ENCODE measurements around the gene CFAP92. TPM values are rescaled to one million over a fixed set of nuclear protein-coding genes. Genes with fewer than 3 reads are reported as not detected.

Gene CFAP92
- total and polyA plus RNA-seq, 2 donors (not counting 1 experiment from before 2014, with no cell fraction given) = not detected

GRCh38 chr3:129023909-129024308 lies 30.0 kb upstream of the CFAP92 start:
- Histone ChIP-seq H3K9ac (ENCODE audit: low read length) (no peak overlapping the region), H3K4me3 (ENCODE audit: control extremely low read depth in 1 of 5, extremely low read depth in 1 of 5, insufficient read depth in 1 of 5, low read depth in 2 of 5, low read length in 4 of 5) (no peak overlapping the region), H4K20me1 (ENCODE audit: control insufficient read depth, insufficient read depth, low read length, poor library complexity, severe bottlenecking) (no peaks in the 10 kb centered on the region), H2AFZ (ENCODE audit: insufficient read depth, low read depth, low read length, poor library complexity, severe bottlenecking) (no peak overlapping the region), H3K4me2 (replicated peaks; ENCODE audit: low read depth, low read length, poor library complexity, severe bottlenecking) (no peak overlapping the region), H3K9me3 (ENCODE audit: control extremely low read depth in 1 of 3, control insufficient read depth in 2 of 3, insufficient read depth in 1 of 3, low read length in 2 of 3) (peaks cover 0 to 10% (median 0%) of the 10 kb centered on the region in 3 donors), H3K79me2 (ENCODE audit: control insufficient read depth, insufficient read depth, low read length) (no peaks in the 10 kb centered on the region), H3K27ac (ENCODE audit: low read length in 2 of 2) (no peak overlapping the region), H3K4me1 (ENCODE audit: control insufficient read depth in 2 of 2, insufficient read depth in 2 of 2, low read length in 2 of 2) (peaks cover 13 to 15% of the 10 kb centered on the region in 2 donors), H3K36me3 (replicated peaks in 1 of 2; ENCODE audit: control extremely low read depth in 1 of 2, control insufficient read depth in 1 of 2, extremely low read depth in 1 of 2, insufficient read depth in 2 of 2, low read length in 1 of 2) (no peaks in the 10 kb centered on the region), H3K27me3 (replicated peaks in 1 of 4; ENCODE audit: control extremely low read depth in 1 of 4, control insufficient read depth in 3 of 4, insufficient read depth in 4 of 4, low read length in 3 of 4) (no peaks in the 10 kb centered on the region)
- H3K27me3 Mint-ChIP-seq = no peaks in the 10 kb centered on the region
- no CpG with 5 or more reads among the region's 2 CpGs for WGBS (ENCODE audit: insufficient coverage)
- ChIA-PET POLR2A (no interaction called here), CTCF (interaction anchor here (0.5 to 1.3 kb wide), 3 partner anchors 17 to 140 kb away, joined by 3 to 4 read pairs (median 3); no protein-coding TSS in a partner anchor)
- H3K27ac Mint-ChIP-seq = no peak overlapping the region
- no peak for TF ChIP-seq EZH2 (IDR thresholded peaks at IDR 0.05; ENCODE audit: borderline replicate concordance, insufficient read depth, low read depth, low read length, poor library complexity, severe bottlenecking)
- TF ChIP-seq, protein P1, sequence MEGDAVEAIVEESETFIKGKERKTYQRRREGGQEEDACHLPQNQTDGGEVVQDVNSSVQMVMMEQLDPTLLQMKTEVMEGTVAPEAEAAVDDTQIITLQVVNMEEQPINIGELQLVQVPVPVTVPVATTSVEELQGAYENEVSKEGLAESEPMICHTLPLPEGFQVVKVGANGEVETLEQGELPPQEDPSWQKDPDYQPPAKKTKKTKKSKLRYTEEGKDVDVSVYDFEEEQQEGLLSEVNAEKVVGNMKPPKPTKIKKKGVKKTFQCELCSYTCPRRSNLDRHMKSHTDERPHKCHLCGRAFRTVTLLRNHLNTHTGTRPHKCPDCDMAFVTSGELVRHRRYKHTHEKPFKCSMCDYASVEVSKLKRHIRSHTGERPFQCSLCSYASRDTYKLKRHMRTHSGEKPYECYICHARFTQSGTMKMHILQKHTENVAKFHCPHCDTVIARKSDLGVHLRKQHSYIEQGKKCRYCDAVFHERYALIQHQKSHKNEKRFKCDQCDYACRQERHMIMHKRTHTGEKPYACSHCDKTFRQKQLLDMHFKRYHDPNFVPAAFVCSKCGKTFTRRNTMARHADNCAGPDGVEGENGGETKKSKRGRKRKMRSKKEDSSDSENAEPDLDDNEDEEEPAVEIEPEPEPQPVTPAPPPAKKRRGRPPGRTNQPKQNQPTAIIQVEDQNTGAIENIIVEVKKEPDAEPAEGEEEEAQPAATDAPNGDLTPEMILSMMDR (IDR thresholded peaks at IDR 0.05) = no peak
- intact Hi-C loops (cut with micrococcal nuclease) = no loop called here
- H3K4me3 Mint-ChIP-seq = no peak overlapping the region
- peaks cover 22% of the 10 kb centered on the region for H3K4me1 Mint-ChIP-seq
- ATAC-seq (ENCODE audit: low read depth) (no peak), DNase-seq (no peak)
- no peaks in the 10 kb centered on the region for H3K9me3 Mint-ChIP-seq (ENCODE audit: insufficient read depth)

GRCh38 chr3:129023008-129023358 lies 29.1 kb upstream of the CFAP92 start:
- intact Hi-C loops (cut with micrococcal nuclease) = no loop called here
- H3K27ac Mint-ChIP-seq = no peak overlapping the region

More at GRCh38 chr3:129023008-129023358, 29.1 kb upstream of the CFAP92 start:
- H4K20me1 ChIP-seq (ENCODE audit: control insufficient read depth, insufficient read depth, low read length, poor library complexity, severe bottlenecking) = no peaks in the 10 kb centered on the region
- Mint-ChIP-seq H3K27me3 (no peaks in the 10 kb centered on the region), H3K4me1 (peaks cover 30% of the 10 kb centered on the region), H3K4me3 (no peak overlapping the region), H3K9me3 (ENCODE audit: insufficient read depth) (no peaks in the 10 kb centered on the region)
- DNase-seq (no peak), ATAC-seq (ENCODE audit: low read depth) (no peak)
- no peaks in the 10 kb centered on the region for H3K36me3 ChIP-seq (replicated peaks in 1 of 2; ENCODE audit: control extremely low read depth in 1 of 2, control insufficient read depth in 1 of 2, extremely low read depth in 1 of 2, insufficient read depth in 2 of 2, low read length in 1 of 2)
- H3K4me3 ChIP-seq (ENCODE audit: control extremely low read depth in 1 of 5, extremely low read depth in 1 of 5, insufficient read depth in 1 of 5, low read depth in 2 of 5, low read length in 4 of 5) = no peak overlapping the region
- no peaks in the 10 kb centered on the region for H3K27me3 ChIP-seq (replicated peaks in 1 of 4; ENCODE audit: control extremely low read depth in 1 of 4, control insufficient read depth in 3 of 4, insufficient read depth in 4 of 4, low read length in 3 of 4)
- no peak for TF ChIP-seq EZH2 (IDR thresholded peaks at IDR 0.05; ENCODE audit: borderline replicate concordance, insufficient read depth, low read depth, low read length, poor library complexity, severe bottlenecking)
- TF ChIP-seq, protein P1 (IDR thresholded peaks at IDR 0.05) = no peak
- H3K9ac ChIP-seq (ENCODE audit: low read length) = no peak overlapping the region
- CTCF ChIA-PET = interaction anchor here (1.0 to 1.8 kb wide), 4 partner anchors 9 to 223 kb away, joined by 3 to 4 read pairs (median 4); no protein-coding TSS in a partner anchor
- H3K79me2 ChIP-seq (ENCODE audit: control insufficient read depth, insufficient read depth, low read length) = no peaks in the 10 kb centered on the region
- peaks cover 0 to 10% (median 0%) of the 10 kb centered on the region in 3 donors for H3K9me3 ChIP-seq (ENCODE audit: control extremely low read depth in 1 of 3, control insufficient read depth in 2 of 3, insufficient read depth in 1 of 3, low read length in 2 of 3)
- H3K27ac ChIP-seq (ENCODE audit: low read length in 2 of 2) = no peak overlapping the region
- peaks cover 17 to 20% of the 10 kb centered on the region in 2 donors for H3K4me1 ChIP-seq (ENCODE audit: control insufficient read depth in 2 of 2, insufficient read depth in 2 of 2, low read length in 2 of 2)
- no peak overlapping the region for H3K4me2 ChIP-seq (replicated peaks; ENCODE audit: low read depth, low read length, poor library complexity, severe bottlenecking)
- POLR2A ChIA-PET = interaction anchor here (0.7 kb wide), 1 partner anchor 212 kb away, joined by 4 read pairs; no protein-coding TSS in a partner anchor
- no peak overlapping the region for H2AFZ ChIP-seq (ENCODE audit: insufficient read depth, low read depth, low read length, poor library complexity, severe bottlenecking)
- whole genome bisulfite sequencing (ENCODE audit: insufficient coverage) = no CpG with 5 or more reads among the region's 1 CpG

Data from B cell (primary cell).